IPS-18c (cell line): Measurements from ENCODE around the gene CACNA1C.

Source experiments
- H3K4me3 ChIP-seq: 2 replicates; pipeline ENCODE4 v1.7.0; 2013; ENCODE audit warnings: low read depth, mild to moderate bottlenecking, low read length, moderate library complexity; ENCODE audit not compliant: insufficient read depth
- H3K9me3 ChIP-seq: one replicate; pipeline ENCODE4 v1.6.1; 2013; ENCODE audit warnings: mild to moderate bottlenecking, low read length, moderate library complexity; ENCODE audit not compliant: control insufficient read depth, insufficient read depth

The CACNA1C gene

DNA sequence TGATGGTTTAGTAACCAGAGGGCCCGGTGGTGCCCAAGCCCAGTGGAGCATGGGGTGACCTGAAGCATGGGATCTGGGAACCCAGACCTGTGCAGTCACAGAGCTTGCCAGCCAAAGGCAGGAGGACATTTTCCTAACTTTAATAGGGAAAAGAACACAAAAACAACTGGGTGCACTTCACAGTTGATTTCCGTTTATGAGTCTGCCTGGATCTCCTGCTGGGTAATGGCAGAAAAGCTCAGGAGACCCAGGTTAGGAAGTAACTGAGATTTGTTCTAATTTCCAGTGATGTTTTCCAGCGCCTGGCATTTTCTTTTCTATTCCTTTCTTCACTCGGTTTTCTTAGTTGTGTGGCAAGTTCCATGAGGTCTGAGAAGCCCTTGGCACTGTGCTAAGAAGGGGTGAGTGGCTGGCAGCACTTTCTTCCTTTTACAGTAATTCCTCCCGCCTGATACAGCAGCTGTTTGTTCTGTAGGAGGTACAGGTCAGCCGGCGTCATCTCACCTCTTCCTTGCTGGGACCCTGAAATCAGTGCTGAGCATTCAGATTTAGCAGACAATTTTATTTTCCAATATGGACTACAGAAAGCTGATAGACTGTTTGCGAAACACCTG, 5.1 kb downstream of the CACNA1C start:
- no peak overlapping the region for H3K4me3 ChIP-seq
- H3K9me3 ChIP-seq: no peaks in the 10 kb centered on the region

DNA sequence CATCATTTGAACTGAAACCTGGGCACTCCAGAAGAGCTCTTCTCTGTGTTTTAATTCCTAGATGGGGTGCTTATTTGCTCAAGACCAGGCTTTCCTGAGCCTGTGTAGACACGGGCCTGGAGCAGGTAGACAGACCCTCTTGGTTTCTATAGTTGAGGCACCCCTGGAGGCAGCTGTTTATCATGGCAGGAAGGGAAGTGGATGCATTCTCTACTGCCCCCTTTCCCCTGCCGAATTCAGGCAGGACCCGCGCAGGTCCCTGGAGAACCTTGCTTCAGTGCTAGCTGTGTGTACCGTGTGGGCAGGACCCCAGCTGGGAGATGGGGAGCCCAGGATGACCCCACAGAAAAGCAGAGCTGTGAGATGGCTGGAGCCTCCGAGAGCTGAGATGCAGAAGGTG, 6.0 kb downstream of the CACNA1C start:
- no peaks in the 10 kb centered on the region for H3K9me3 ChIP-seq
- no peak overlapping the region for H3K4me3 ChIP-seq

DNA sequence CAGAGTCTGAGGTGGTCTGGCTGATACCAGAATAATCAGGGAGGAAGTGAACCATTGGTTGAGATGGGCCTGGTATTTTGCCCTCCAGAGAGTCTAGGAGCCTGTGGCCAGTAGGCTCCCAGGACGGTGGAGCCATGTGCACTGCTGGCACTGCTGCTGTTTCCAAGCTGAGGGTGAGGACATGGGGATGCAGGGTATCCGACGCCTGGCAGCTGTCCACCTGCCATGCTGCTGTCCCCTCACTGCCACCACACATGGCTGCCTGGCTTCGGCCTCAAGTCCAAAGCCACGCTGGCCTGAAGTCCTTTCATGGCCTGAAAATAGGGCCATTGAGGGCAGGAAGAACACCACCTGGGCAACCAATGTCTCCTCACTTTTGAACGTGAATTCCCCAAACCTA, 8.6 kb downstream of the CACNA1C start:
- Histone ChIP-seq H3K4me3 (no peak overlapping the region), H3K9me3 (no peaks in the 10 kb centered on the region)

DNA sequence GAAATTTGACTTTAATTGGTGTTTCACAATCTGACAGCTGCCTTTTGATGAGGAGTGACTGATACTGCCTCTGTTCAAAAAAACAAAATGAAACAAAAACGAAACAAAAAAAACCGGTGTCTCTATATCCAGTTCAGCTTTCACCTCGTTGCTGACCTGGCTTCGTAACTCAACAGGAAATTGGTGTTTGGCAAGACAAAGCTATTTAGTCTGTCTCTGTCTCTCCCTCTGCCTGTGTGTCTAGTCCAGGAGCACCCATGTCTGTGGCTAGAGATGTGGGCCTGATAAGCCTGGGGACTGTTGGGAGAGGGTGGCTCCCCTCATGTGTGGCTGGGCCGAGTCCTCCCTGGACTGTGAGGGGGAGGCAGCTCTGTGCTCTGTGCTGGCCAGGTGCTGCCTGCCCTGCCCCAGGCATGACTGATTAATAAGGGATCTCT, 11.3 kb downstream of the CACNA1C start:
- H3K4me3 ChIP-seq: no peak overlapping the region

DNA sequence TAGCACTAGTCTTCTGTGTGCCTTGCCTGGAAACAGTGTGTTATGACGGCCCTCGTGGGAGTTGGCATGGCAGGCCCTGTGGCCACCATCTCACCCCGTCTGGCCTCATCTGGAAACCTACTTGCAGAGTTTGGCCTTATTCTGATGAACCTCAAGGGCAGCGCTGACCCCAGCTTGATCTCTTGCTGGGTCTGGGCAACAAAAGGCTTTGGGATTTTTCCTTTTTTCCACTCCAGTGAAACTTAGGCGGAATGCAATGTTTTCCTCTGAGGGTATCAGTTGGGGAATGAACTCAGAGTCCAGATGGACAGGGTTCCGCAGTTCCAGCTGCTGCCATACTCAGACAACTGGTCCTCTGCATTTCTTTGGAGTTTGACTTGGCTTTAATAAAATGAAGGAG, 15.9 kb downstream of the CACNA1C start:
- no peaks in the 10 kb centered on the region for H3K9me3 ChIP-seq
- no peak overlapping the region for H3K4me3 ChIP-seq

More for the DNA sequence above, 11.3 kb downstream of the CACNA1C start:
- H3K9me3 ChIP-seq: no peaks in the 10 kb centered on the region

DNA sequence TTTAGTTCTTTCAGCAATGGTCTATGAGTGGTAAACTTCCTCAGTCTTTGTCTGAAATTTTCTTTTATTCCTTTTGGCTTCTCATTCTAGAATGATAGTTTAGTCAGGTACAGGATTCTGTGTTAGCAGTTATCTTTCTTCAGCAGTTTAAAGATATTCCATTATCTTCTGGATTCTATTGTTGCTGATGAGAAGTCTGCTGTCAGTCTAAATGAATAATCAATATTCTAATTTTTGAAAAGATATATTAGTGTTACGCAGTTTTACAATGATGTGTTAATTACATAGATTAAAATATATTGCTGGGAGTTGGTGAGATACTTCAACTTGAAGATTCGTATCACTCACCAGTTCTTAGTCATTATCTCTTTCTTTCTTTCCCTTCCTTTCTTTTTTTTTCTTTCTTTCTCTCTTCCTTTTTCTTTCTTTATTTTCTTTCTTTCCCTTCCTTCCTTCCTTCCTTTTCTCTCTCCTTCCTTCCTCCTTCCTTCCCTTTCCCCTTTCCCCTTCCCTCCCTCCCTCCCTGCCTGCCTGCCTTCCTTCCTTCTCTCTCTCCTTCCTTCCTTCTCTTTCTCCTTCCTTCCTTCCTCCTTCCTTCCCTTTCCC, 17.8 kb downstream of the CACNA1C start:
- H3K9me3 ChIP-seq: no peaks in the 10 kb centered on the region
- H3K4me3 ChIP-seq: no peak overlapping the region

DNA sequence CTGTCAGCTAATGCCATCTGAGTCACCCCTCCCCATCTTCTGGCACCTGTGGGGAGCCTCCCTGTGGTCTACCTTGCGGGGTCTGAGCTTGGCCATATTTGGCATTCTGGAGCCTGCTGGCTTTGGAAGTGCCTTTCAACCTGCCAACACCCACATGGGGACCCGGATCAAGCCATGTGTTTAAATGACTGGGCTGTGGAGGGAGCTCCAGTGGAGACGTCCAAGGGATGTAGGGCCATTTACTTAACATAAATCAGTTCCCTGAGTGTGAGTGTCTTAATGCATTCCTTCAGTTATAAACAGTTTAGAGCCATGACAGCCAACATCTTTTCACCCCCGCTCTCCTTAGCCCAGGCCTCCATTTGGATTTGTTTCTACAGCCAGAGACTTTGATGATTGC, 22.0 kb downstream of the CACNA1C start:
- H3K9me3 ChIP-seq: peaks cover 2% of the 10 kb centered on the region
- H3K4me3 ChIP-seq: no peak overlapping the region

DNA sequence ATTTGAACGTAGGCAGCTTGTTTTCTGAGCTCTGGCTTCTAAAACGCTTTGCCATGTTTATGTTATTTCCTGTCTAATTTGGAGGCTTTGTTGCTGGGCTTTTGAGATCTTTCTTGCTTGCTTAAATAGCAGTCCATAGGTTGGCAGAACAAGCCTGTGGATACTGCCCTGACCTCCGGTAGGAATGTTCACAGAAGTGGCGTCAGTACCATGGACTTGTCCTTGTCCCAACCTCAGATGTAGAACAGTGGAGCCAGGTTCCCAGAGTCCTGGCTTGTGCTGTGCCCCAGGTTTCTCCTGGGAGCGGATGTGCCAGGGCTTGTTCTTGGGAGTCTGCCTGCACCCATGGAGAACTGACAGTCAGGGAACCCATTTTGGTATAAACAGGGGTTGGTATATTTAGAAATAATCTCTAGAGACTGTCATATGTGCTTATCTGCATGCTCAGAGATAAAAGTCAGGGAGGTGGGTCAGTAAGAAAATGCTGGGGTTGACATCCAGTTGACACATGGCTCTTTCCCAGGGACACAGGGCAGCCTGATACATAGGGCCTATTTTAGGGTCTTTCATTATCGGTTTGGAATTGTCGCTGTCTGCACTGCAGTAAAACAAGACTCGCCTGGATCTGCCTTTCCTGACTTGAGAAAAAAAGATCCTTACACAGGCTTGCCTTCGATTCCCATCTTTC, 22.9 kb downstream of the CACNA1C start:
- Histone ChIP-seq H3K4me3 (no peak overlapping the region), H3K9me3 (peaks cover 2% of the 10 kb centered on the region)

DNA sequence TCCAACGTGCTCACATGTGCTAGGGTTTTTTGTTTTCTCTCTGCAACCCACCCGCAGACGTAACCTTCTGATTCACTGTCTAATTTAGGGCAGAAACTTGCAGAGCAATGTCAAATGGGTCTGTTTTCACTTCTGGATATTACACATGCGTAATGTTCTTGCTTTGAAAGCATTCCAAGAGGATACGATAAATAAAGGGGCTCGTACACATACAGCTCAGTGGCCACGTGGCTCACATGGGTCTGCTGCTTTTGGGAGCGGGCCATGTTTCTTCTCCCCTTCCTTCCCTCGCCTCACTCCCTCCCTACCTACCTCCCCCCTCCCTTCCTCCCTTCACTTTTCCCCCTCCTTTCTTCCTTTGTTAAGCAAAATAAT, 23.4 kb downstream of the CACNA1C start:
- peaks cover 2% of the 10 kb centered on the region for H3K9me3 ChIP-seq
- no peak overlapping the region for H3K4me3 ChIP-seq

DNA sequence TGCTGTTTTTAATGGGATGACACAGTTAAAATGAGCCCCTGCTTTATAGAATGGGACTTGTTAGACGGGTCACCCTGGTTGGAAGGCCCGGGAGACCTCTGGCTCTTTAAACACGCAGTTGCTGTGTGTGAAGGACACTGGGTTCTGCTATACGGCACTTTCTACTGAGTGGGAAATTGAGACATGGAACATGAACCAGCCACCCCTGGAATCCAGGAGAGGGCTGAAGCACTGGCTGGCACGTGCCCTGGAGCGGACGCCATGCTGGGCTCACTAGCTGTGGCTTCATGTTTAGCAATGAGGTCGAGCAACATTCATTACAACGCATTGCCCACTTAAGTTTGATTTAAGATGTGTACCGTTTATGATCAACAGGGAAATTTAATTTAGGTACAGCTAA, 23.9 kb downstream of the CACNA1C start:
- Histone ChIP-seq H3K9me3 (peaks cover 2% of the 10 kb centered on the region), H3K4me3 (no peak overlapping the region)

DNA sequence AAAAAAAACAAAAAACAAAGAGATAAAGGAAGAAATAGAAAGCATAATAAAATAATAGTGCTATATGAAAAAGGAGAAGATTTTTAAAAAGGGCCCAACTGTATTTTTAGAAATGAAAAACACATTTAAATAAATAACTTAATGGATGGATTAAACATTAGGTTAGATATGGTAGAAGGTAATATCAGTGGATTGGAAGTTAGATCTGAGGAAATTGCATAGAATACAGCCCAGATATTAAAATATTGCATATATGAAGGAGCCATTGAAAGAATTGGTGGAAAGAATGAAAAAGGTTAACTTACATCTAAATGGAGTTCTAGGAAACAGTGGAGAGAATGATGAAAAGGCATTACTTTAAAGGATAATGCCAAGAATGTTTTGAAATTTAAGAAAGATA, 27.8 kb downstream of the CACNA1C start:
- H3K9me3 ChIP-seq: peaks cover 2% of the 10 kb centered on the region
- H3K4me3 ChIP-seq: no peak overlapping the region

DNA sequence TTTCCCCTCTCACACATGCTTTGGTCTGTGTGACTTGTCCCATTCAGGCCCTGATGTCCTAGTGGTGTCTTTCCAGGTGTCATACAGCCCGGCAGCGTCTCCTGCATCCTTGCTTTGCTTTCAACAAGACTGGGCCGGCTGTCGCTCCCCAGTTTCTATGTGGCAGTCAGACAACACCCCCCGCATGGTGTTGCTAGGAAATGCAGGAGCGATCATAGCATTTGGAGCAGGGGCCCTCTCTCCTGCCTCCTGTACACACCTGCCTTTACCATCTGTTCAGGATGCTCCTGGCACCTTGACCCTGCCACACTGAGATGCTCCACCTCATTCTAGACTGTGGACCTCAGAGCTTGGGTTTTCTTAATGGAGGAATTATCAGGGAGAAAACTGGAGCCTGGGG, 29.5 kb downstream of the CACNA1C start:
- Histone ChIP-seq H3K9me3 (peaks cover 2% of the 10 kb centered on the region), H3K4me3 (no peak overlapping the region)

DNA sequence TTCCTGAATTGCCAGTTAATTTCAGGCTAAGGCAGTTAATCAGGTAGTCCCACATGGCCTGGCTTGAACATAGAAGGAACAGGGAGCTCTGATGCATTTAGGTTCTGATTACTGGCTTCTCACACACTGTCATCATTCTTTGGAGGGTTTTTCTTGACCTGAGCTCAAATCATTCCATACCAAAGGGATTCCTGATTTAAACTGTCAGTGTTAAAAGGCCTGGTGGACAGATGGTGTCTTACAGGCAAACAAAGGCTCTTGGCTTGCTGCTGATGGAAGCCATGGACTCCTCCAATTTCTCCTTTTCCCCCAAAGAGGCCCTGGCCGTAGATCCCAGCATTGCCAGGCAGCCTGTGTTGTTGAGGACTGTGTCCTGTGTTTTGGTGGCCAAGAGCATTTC, 30.2 kb downstream of the CACNA1C start:
- Histone ChIP-seq H3K9me3 (peaks cover 2% of the 10 kb centered on the region), H3K4me3 (no peak overlapping the region)

DNA sequence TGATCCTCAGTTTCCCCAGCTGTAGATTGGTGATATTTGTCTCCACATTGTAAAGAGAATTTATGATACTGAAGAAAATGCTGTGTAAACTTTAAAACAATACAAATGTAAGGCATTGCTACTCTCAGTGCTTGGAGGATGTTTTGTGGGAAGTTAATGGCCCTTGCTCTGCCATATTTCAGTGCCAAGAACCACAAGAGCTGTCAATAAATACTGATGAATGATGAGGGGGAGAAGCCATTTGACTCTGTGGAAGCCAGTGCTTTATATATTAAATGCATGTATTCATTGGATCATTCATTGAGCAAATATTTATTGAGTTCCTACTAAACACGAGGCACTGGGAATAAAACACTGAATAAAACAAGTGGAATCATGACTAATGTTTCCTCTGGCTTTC, 30.8 kb downstream of the CACNA1C start:
- H3K9me3 ChIP-seq: no peaks in the 10 kb centered on the region
- H3K4me3 ChIP-seq: no peak overlapping the region

DNA sequence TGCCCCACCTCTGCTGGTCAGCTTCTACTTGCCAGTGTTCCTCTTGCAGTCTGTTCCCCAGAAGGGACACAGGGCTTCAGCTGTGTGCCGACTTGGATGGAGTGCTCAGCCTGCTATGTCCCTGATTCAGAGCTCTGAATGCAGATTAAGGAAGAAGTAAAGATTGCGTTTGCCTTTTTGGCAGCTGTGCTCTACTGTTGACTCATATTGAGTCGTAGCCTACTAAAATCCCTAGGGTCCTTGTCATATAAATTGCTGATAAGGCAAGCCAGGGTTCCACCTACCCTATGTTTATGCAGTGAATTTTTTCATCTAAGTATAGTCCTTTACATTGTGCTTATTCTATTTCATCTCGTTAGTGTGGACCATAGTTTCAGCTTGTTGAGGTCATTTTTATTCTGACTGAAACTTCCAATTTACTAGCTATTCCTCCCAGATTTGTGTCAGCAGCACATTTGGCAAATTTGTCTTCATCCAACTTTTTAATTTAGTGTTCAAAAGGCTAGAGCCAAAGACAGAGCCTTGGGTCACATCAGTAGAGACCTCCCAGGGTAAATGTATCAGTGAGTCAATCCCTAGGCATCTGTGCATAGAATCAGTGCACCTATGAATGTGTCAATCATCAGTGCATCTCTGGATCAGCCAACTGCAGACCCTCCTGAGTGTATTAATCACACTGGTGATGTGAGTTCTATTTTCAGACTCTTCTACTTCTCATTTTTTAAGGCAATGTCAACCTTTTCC, 31.9 kb downstream of the CACNA1C start:
- Histone ChIP-seq H3K9me3 (no peaks in the 10 kb centered on the region), H3K4me3 (no peak overlapping the region)

DNA sequence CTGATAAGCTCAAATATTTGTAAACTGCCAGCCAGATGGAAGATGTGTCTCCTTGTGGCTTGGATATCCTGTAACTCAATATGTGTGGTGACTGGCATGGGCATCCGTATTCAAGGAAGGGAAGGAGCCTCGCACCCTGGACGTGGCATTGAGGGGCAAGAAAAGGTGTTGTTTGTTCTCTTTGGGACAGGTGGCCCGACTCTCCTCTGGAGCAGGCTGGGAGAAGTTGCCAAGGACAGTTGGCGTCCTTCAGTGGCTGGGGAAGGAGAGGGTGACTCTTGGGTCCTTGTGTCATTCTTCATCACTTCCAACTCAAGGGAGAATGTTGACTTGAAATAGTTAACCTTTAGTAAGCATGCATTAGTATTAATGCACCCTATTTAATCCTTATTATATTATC, 39.6 kb downstream of the CACNA1C start:
- no peak overlapping the region for H3K4me3 ChIP-seq

DNA sequence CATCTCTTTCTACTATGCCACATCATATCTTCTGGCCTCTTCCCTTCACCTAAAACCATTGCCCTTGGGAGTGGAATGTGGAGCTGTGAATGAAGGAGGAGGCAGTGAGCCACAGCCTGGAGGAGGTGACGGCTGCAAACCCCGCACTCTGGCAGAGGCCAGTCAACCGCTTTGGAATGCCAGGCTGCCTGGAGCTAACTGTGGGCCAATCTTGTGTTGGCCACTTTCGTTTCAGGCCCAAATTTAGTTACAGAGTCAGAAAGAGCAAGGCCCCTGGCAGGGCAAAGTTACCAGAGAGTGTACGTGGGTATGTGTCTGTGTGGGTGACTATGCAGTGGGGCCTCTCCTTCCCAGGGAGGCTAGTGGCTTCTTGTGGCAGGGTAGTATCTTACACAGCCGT, 40.1 kb downstream of the CACNA1C start:
- H3K4me3 ChIP-seq: no peak overlapping the region
- no peaks in the 10 kb centered on the region for H3K9me3 ChIP-seq

More for the DNA sequence above, 39.6 kb downstream of the CACNA1C start:
- H3K9me3 ChIP-seq: no peaks in the 10 kb centered on the region

DNA sequence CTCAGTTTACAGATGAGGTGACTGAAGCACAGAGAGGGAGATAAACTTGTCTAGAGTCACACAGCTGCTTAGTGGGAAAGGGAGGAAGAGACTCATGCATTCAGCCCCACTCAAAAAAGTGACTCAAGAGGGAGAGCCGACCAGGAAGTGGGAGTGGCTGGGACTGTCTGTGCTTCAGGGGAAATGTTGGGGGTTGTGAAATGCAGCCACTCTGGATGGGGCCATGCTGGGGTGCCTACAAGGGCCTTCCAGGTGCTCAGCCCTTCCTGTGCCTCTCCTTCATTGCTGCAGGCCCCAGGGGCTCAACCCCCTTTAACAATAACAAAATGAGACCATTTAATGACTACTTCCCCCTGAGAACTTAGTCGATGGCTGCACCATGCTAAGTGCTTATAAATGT, 41.8 kb downstream of the CACNA1C start:
- no peak overlapping the region for H3K4me3 ChIP-seq

More for the DNA sequence above, 41.8 kb downstream of the CACNA1C start:
- H3K9me3 ChIP-seq: no peaks in the 10 kb centered on the region
